B cell (primary cell): ENCODE results near the gene ANXA4.

Experiments
- CTCF ChIP-seq: fragments of 200-600 bp; IDR thresholded peaks from one replicate; pipeline ENCODE4 v1.8.0; 2022; ENCODE audit warnings: antibody characterized with exemption, mild to moderate bottlenecking
- EZH2 ChIP-seq: IDR thresholded peaks from 2 replicates; pipeline ENCODE4 v1.6.1; 2012; ENCODE audit warnings: borderline replicate concordance, low read depth, mild to moderate bottlenecking, moderate library complexity, low read length; ENCODE audit not compliant: insufficient read depth, poor library complexity, severe bottlenecking

GRCh38 chr2:69725706-69726360, 16.1 kb upstream of the ANXA4 start:
- TF ChIP-seq CTCF (no peak), EZH2 (no peak)
